HEK293T (cell line): Measurements from ENCODE around the gene TTLL7.

Source experiments
- BHLHE40 ChIP-seq: fragments of 450-650 bp; IDR thresholded peaks from 2 replicates; pipeline ENCODE4 v1.6.1; 2016; ENCODE audit warnings: mild to moderate bottlenecking, moderate library complexity, borderline replicate concordance
- ELF4 ChIP-seq: fragments of 450-650 bp; IDR thresholded peaks from 2 replicates; pipeline ENCODE4 v1.6.1; 2017; ENCODE audit warnings: antibody characterized with exemption
- FOXA1 ChIP-seq: fragments of 450-650 bp; IDR thresholded peaks from 2 replicates; pipeline ENCODE4 v1.6.1; 2016; ENCODE audit warnings: mild to moderate bottlenecking
- L3MBTL2 ChIP-seq: fragments of 450-650 bp; conservative IDR thresholded peaks from 2 replicates; pipeline ENCODE4 v1.6.1; 2016; ENCODE audit warnings: mild to moderate bottlenecking
- NFRKB ChIP-seq: fragments of 450-650 bp; IDR thresholded peaks from 2 replicates; pipeline ENCODE4 v1.6.1; 2016; ENCODE audit warnings: mild to moderate bottlenecking, moderate library complexity
- SP1 ChIP-seq: fragments of 450-650 bp; IDR thresholded peaks from 2 replicates; pipeline ENCODE4 v1.6.1; 2017
- SUZ12 ChIP-seq: fragments of 450-650 bp; IDR thresholded peaks from 2 replicates; pipeline ENCODE4 v1.6.1; 2016; ENCODE audit warnings: mild to moderate bottlenecking
- TARDBP ChIP-seq: fragments of 450-650 bp; IDR thresholded peaks from 2 replicates; pipeline ENCODE4 v1.6.1; 2016

GRCh38 chr1:83836543-83836942 lies 162.4 kb downstream of the TTLL7 start:
- TF ChIP-seq ELF4 (no peak), NFRKB (no peak), SUZ12 (no peak), BHLHE40 (no peak), FOXA1 (no peak), TARDBP (no peak), SP1 (no peak), L3MBTL2 (no peak)
